CD4-positive, alpha-beta T cell treated with Interleukin-2 at 100 ng/mL for 4 hours (primary cell): ENCODE results near the gene PNN.

Experiments used
- DNase-seq: peaks from one replicate; pipeline ENCODE4 v3.0.0-alpha.2; 2020; ENCODE audit warnings: low spot score

PNN gene

GRCh38 chr14:39229601-39230110 lies 54.6 kb downstream of the PNN start:
- no peak for DNase-seq

- DNase-seq = no peak
Observed at GRCh38 chr14:39230416-39231035, 55.5 kb downstream of the PNN start.

- peak; percentile 62 for DNase-seq
Observed at GRCh38 chr14:39231751-39232553, 56.9 kb downstream of the PNN start.
